A549 (cell line): Measurements from ENCODE around the gene PPP6R3. TPM values are rescaled to one million over a fixed set of nuclear protein-coding genes. Genes with fewer than 3 reads are reported as not detected.

ENCODE experiments used
- ATAC-seq, 2 experiments: fragments of 200-7000 bp in 1 of 2; fragments of >200 bp in 1 of 2; cut with Nextera tagmentation in 1 of 2; cut with Tn5 transposase in 1 of 2; 3 replicates each; pipeline versions ENCODE4 v1.8.0 to v1.9.1; 2018 to 2020; ENCODE audit warnings: mild to moderate bottlenecking in 1 of 2, moderate library complexity in 1 of 2
- CTCF ChIA-PET: fragments of 300-600 bp; sonication (Branson Sonifier 250); formaldehyde crosslinking; extraction: SDS; loops from one replicate; lab custom pipeline; 2021; ENCODE audit warnings: antibody characterized with exemption, inconsistent platforms; lab: Yijun Ruan, JAX
- POLR2A ChIA-PET: fragments of 350-600 bp; formaldehyde crosslinking; extraction: SDS; loops from one replicate; lab custom pipeline; 2021; ENCODE audit warnings: antibody characterized with exemption, inconsistent platforms; lab: Yijun Ruan, JAX
- DNase-seq, 2 experiments: peaks; one replicate each; pipeline versions ENCODE4 v3.0.0 to v3.0.0-alpha.2; 2011 to 2016; ENCODE audit warnings: low read depth in 1 of 2, low spot score in 1 of 2
- FAIRE-seq: peaks from 2 replicates; lab custom pipeline; 2011; peaks lifted over from hg19 to GRCh38; lab: Jason Lieb, UNC
- H3K27ac ChIP-seq, 2 experiments: fragments of >200 bp; sonication (Bioruptor Twin); formaldehyde crosslinking; 3 replicates each; pipeline ENCODE4 v1.5.1; 2016 to 2017
- H3K4me1 ChIP-seq: fragments of >200 bp; sonication (Bioruptor Twin); formaldehyde crosslinking; 3 replicates; pipeline ENCODE4 v1.6.1; 2016
- H3K4me2 ChIP-seq: fragments of >200 bp; sonication (Bioruptor Twin); formaldehyde crosslinking; 3 replicates; pipeline ENCODE4 v1.6.1; 2016
- H3K4me3 ChIP-seq: fragments of >200 bp; sonication (Bioruptor Twin); formaldehyde crosslinking; 3 replicates; pipeline ENCODE4 v1.5.1; 2016
- H3K9me3 ChIP-seq: fragments of >200 bp; sonication (Bioruptor Twin); formaldehyde crosslinking; 3 replicates; pipeline ENCODE4 v1.6.1; 2016
- BHLHE40 ChIP-seq: IDR thresholded peaks from 2 replicates; pipeline ENCODE4 v1.6.1; 2012; ENCODE audit warnings: low read depth, low read length, inconsistent platforms
- CBX8 ChIP-seq: fragments of 200-600 bp; sonication (generic); IDR thresholded peaks from 2 replicates; pipeline ENCODE4 v1.6.1; 2016
- CHD2 ChIP-seq: fragments of 150-350 bp; IDR thresholded peaks from 2 replicates; pipeline ENCODE4 v1.6.1; 2014; ENCODE audit warnings: low read length; ENCODE audit not compliant: partially characterized antibody
- EHF ChIP-seq: fragments of 250-450 bp; sonication (Bioruptor Pico); IDR thresholded peaks from 2 replicates; pipeline ENCODE4 v1.5.0; 2020; ENCODE audit warnings: mild to moderate bottlenecking
- EHMT2 ChIP-seq: fragments of 200-600 bp; sonication (generic); IDR thresholded peaks from 2 replicates; pipeline ENCODE4 v1.6.1; 2016; ENCODE audit warnings: antibody characterized with exemption, low read depth, mild to moderate bottlenecking, moderate library complexity
- EP300 ChIP-seq, 2 experiments: fragments of >200 bp; sonication (Bioruptor Twin); formaldehyde crosslinking; IDR thresholded peaks; 2 replicates in 1 of 2; 3 replicates in 1 of 2; pipeline ENCODE4 v1.6.1; 2016 to 2017
- HEYL ChIP-seq: fragments of 250-450 bp; sonication (Bioruptor Pico); IDR thresholded peaks from 2 replicates; pipeline ENCODE4 v1.8.0; 2021; ENCODE audit warnings: mild to moderate bottlenecking, moderate library complexity
- JUN ChIP-seq, 2 experiments: fragments of >200 bp; sonication (Bioruptor Twin); formaldehyde crosslinking; IDR thresholded peaks; 2 replicates in 1 of 2; 3 replicates in 1 of 2; pipeline ENCODE4 v1.6.1; 2016 to 2017
- KDM1A ChIP-seq: fragments of 200-600 bp; sonication (generic); IDR thresholded peaks from 2 replicates; pipeline ENCODE4 v1.6.1; 2016; ENCODE audit warnings: low read depth, mild to moderate bottlenecking
- MAFK ChIP-seq: fragments of 450-650 bp; IDR thresholded peaks from 2 replicates; pipeline ENCODE4 v1.6.1; 2014; ENCODE audit not compliant: partially characterized antibody
- NFE2L2 ChIP-seq: fragments of 150-350 bp; conservative IDR thresholded peaks from 2 replicates; pipeline ENCODE4 v1.6.1; 2014; ENCODE audit warnings: low read length
- NR3C1 ChIP-seq: fragments of >200 bp; sonication (Bioruptor Twin); formaldehyde crosslinking; IDR thresholded peaks from 3 replicates; pipeline ENCODE4 v1.6.1; 2017
- POLR2AphosphoS2 ChIP-seq: conservative IDR thresholded peaks from 2 replicates; pipeline ENCODE4 v1.6.1; 2012; ENCODE audit warnings: low read length, improper control_type of control experiment, inconsistent platforms
- RARB ChIP-seq: fragments of 250-450 bp; sonication (Bioruptor Pico); IDR thresholded peaks from 2 replicates; pipeline ENCODE4 v1.8.0; 2021; ENCODE audit warnings: mild to moderate bottlenecking, moderate library complexity
- RCOR1 ChIP-seq: fragments of 150-350 bp; IDR thresholded peaks from 2 replicates; pipeline ENCODE4 v1.6.1; 2014; ENCODE audit warnings: antibody characterized with exemption, low read length, low read depth
- RFX5 ChIP-seq: fragments of 450-650 bp; IDR thresholded peaks from 2 replicates; pipeline ENCODE4 v1.7.1; 2014; ENCODE audit warnings: antibody characterized with exemption, mild to moderate bottlenecking, moderate library complexity
- RNF2 ChIP-seq: fragments of 200-600 bp; sonication (generic); IDR thresholded peaks from 2 replicates; pipeline ENCODE4 v1.6.1; 2016; ENCODE audit warnings: low read depth, mild to moderate bottlenecking, antibody characterized with exemption, moderate library complexity, borderline replicate concordance
- SREBF2 ChIP-seq: fragments of 450-650 bp; IDR thresholded peaks from 2 replicates; pipeline ENCODE4 v1.6.1; 2014; ENCODE audit warnings: mild to moderate bottlenecking, moderate library complexity
- TP53 ChIP-seq: fragments of 250-450 bp; sonication (Bioruptor Pico); IDR thresholded peaks from 2 replicates; pipeline ENCODE4 v1.5.0; 2021; ENCODE audit warnings: mild to moderate bottlenecking, moderate library complexity
- ZC3H11A ChIP-seq: fragments of 450-650 bp; IDR thresholded peaks from 2 replicates; pipeline ENCODE4 v1.6.1; 2014; ENCODE audit warnings: antibody characterized with exemption, mild to moderate bottlenecking
- ZFP36 ChIP-seq: fragments of 450-650 bp; IDR thresholded peaks from 2 replicates; pipeline ENCODE4 v1.6.1; 2014; ENCODE audit warnings: borderline replicate concordance; ENCODE audit not compliant: partially characterized antibody
- WGBS: methylation state at CpG from one replicate; pipeline ENCODE4 v1.1.6; 2017; ENCODE audit errors: missing lambda C conversion rate; 5-methylcytosine and 5-hydroxymethylcytosine counted together
- polyA plus RNA-seq, 4 experiments: library from polyadenylated mRNA; depleted of rRNA in 3 of 4; stranded (reverse); fragments of >200 nt; fragmentation: RNase III in 1 of 4; extraction: RNeasy Plus Mini Kit Qiagen cat#74134 plus additional on column Dnase treatment in 1 of 4; gene quantifications; 2 replicates in 3 of 4; 3 replicates in 1 of 4; pipeline ENCODE4 v1.2.3, GENCODE V29; 2011 to 2017
- TF ChIP-seq, protein P1 (sequence below): fragments of >200 bp; sonication (Bioruptor Twin); formaldehyde crosslinking; IDR thresholded peaks from 3 replicates; pipeline ENCODE4 v1.6.1; 2016
- TF ChIP-seq, protein P2 (sequence below): fragments of >200 bp; sonication (Bioruptor Twin); formaldehyde crosslinking; IDR thresholded peaks from 2 replicates; pipeline ENCODE4 v1.6.1; 2016
- TF ChIP-seq, protein P3 (sequence below): IDR thresholded peaks from 2 replicates; pipeline ENCODE4 v1.6.1; 2012
- TF ChIP-seq, protein P4 (sequence below): fragments of 150-350 bp; IDR thresholded peaks from 2 replicates; pipeline ENCODE4 v1.6.1; 2014; ENCODE audit warnings: low read depth, mild to moderate bottlenecking, low read length
- TF ChIP-seq, protein P5 (sequence below): fragments of 200-600 bp; sonication (generic); IDR thresholded peaks from 2 replicates; pipeline ENCODE4 v1.6.1; 2016; ENCODE audit warnings: antibody characterized with exemption, mild to moderate bottlenecking, moderate library complexity

The PPP6R3 gene
- polyA plus RNA-seq, 2 of the 4 experiments (the other 2 are of a cell fraction), result 69.7 to 114 TPM

DNA sequence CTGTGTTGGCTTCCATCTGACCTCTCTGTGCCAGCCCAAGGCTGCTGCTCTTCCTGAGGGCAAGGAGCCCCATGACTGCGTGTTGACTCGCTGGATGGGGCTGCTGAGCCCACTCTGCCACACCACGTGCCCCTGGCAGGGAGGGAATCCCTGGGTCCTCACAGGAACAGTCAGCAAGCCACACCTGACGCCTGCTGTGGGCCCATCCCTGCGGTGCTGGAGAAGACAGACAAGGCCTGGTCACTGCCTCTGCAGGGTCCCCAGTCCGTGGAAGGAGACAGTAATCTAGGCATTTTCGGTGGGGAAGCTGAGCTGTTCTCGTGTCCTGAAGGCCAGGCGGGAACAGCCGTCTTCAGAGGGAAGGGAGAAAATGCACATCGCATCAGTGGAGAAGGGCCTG lies 10.6 kb upstream of the PPP6R3 start:
- Histone ChIP-seq H3K4me2 (no peak overlapping the region), H3K4me3 (no peak overlapping the region), H3K9me3 (no peaks in the 10 kb centered on the region), H3K27ac (no peak overlapping the region), H3K4me1 (no peaks in the 10 kb centered on the region)
- ChIA-PET CTCF (interaction anchor here (0.8 to 1.7 kb wide), 4 partner anchors 9 to 240 kb away, joined by 3 to 5 read pairs (median 4); no protein-coding TSS in a partner anchor), POLR2A (interaction anchor here (1.2 kb wide), 1 partner anchor 10 kb away, joined by 9 read pairs; no protein-coding TSS in a partner anchor)
- 94% methylated on average over 8 of the region's 11 CpGs for WGBS
- no peak for ATAC-seq
- TF ChIP-seq CHD2 (no peak), EP300 (IDR thresholded peaks at IDR 0.05) (no peak), RFX5 (no peak), ZC3H11A (no peak), EHF (no peak), EHMT2 (no peak)
- TF ChIP-seq, protein P1, sequence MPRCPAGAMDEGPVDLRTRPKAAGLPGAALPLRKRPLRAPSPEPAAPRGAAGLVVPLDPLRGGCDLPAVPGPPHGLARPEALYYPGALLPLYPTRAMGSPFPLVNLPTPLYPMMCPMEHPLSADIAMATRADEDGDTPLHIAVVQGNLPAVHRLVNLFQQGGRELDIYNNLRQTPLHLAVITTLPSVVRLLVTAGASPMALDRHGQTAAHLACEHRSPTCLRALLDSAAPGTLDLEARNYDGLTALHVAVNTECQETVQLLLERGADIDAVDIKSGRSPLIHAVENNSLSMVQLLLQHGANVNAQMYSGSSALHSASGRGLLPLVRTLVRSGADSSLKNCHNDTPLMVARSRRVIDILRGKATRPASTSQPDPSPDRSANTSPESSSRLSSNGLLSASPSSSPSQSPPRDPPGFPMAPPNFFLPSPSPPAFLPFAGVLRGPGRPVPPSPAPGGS, result no peak
- DNase-seq, result no peak
- no peak for FAIRE-seq

DNA sequence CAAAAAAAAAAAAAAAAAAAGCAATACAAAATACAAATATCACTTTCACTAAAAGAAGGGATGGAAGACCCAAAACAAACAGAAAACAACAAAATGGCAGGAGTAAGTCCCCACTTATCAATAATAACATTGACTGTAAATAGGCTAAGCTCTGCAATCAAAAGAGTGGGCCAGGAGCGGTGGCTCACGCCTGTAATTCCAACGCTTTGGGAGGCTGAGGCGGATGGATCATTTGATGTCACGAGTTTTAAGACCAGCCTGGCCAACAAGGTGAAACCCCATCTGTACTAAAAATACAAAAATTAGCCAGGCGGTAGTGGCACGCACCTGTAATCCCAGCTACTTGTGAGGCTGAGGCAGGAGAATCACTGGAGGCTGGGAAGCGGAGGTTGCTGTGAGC lies 9.8 kb upstream of the PPP6R3 start:
- CTCF ChIA-PET, result interaction anchor here (0.7 to 1.2 kb wide), 2 partner anchors 10 to 193 kb away, joined by 3 to 4 read pairs; no protein-coding TSS in a partner anchor
- DNase-seq (no peak), ATAC-seq (no peak), FAIRE-seq (no peak)
- no peak overlapping the region for H3K27ac ChIP-seq
- H3K4me1 ChIP-seq, result no peaks in the 10 kb centered on the region
- no peak for TF ChIP-seq MAFK
- TF ChIP-seq CBX8, result no peak
- no peak for TF ChIP-seq POLR2AphosphoS2
- no peak for TF ChIP-seq NR3C1
- TF ChIP-seq, protein P2, sequence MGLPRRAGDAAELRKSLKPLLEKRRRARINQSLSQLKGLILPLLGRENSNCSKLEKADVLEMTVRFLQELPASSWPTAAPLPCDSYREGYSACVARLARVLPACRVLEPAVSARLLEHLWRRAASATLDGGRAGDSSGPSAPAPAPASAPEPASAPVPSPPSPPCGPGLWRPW, result no peak
- TF ChIP-seq RFX5, result no peak
- no peak for TF ChIP-seq RNF2
- no peak for TF ChIP-seq BHLHE40
- no peak for TF ChIP-seq HEYL (CRISPR knock-in tag)
- TF ChIP-seq RCOR1, result no peak
- POLR2A ChIA-PET, result interaction anchor here (1.2 kb wide), 1 partner anchor 9 kb away, joined by 9 read pairs; no protein-coding TSS in a partner anchor
- WGBS, result 95% methylated on average over 8 of the region's 8 CpGs
- no peaks in the 10 kb centered on the region for H3K9me3 ChIP-seq
- H3K4me2 ChIP-seq, result no peak overlapping the region
- H3K4me3 ChIP-seq, result no peak overlapping the region

DNA sequence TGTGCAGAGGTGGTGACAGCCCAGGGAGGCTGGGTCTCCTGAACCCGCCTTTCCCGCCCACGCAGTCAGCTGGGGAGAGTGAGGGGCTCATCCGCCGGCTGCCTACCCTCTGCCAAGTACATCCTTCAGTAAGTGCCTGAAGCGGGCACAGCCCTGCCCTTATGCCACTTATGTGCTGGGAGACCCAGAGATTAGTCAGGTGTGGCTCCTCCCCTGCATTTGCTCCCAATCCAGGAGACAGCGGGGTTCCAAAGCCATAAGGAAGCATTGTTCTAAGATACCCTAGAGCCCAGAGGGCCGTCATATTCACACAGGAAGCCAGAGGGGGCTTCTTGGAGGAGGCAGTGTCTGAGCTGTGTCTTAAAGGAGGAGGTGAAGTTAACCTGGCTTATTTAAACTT lies 5.8 kb upstream of the PPP6R3 start:
- Histone ChIP-seq H3K4me3 (no peak overlapping the region), H3K4me2 (no peak overlapping the region), H3K9me3 (no peaks in the 10 kb centered on the region), H3K4me1 (no peaks in the 10 kb centered on the region; the same call in 2 of the 3 replicates), H3K27ac (no peak overlapping the region)
- POLR2A ChIA-PET, result no interaction called here
- WGBS, result 87% methylated on average over 8 of the region's 8 CpGs
- FAIRE-seq, result no peak
- DNase-seq, result no peak
- TF ChIP-seq SREBF2, result no peak
- no peak for TF ChIP-seq TP53 (CRISPR knock-in tag)
- TF ChIP-seq, protein P3, sequence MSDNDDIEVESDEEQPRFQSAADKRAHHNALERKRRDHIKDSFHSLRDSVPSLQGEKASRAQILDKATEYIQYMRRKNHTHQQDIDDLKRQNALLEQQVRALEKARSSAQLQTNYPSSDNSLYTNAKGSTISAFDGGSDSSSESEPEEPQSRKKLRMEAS, result no peak
- TF ChIP-seq RFX5, result no peak
- no peak for TF ChIP-seq RARB (CRISPR knock-in tag)
- no peak; a peak in 1 of 6 replicates for ATAC-seq
- CTCF ChIA-PET, result interaction anchor here (0.7 kb wide), 1 partner anchor 198 kb away, joined by 3 read pairs; no protein-coding TSS in a partner anchor

DNA sequence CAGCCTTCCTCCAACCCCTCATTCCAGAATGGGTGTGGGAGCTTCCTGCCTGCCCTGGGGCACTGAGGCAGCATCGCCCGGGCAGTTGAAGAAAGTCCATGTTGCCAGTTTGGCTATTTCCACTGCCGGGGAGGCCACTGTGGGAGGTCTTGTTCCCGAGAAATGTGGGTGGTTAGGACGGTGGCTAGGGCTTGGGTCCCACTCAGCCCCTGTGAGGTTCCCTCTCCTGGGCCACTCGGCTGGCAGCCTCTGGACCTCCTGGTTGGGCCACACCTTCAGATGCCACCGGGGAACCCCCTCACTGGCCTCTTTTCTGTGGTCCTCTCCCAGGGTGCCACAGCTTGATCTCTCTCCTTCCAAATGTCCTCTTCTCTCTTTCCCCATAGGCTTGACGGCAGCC lies 5.1 kb upstream of the PPP6R3 start:
- WGBS, result 58% methylated on average over 8 of the region's 8 CpGs
- CTCF ChIA-PET, result interaction anchor here (0.7 kb wide), 1 partner anchor 198 kb away, joined by 3 read pairs; no protein-coding TSS in a partner anchor
- Histone ChIP-seq H3K27ac (no peak overlapping the region), H3K9me3 (no peaks in the 10 kb centered on the region), H3K4me2 (no peak overlapping the region), H3K4me1 (no peaks in the 10 kb centered on the region; the same call in 2 of the 3 replicates), H3K4me3 (no peak overlapping the region)
- POLR2A ChIA-PET, result no interaction called here
- FAIRE-seq (no peak), DNase-seq (no peak), ATAC-seq (no peak)
- TF ChIP-seq NFE2L2 (no peak), RCOR1 (no peak), CBX8 (no peak), ZFP36 (no peak), ZC3H11A (no peak), KDM1A (no peak), JUN (IDR thresholded peaks at IDR 0.05) (no peak)
- TF ChIP-seq, protein P4, sequence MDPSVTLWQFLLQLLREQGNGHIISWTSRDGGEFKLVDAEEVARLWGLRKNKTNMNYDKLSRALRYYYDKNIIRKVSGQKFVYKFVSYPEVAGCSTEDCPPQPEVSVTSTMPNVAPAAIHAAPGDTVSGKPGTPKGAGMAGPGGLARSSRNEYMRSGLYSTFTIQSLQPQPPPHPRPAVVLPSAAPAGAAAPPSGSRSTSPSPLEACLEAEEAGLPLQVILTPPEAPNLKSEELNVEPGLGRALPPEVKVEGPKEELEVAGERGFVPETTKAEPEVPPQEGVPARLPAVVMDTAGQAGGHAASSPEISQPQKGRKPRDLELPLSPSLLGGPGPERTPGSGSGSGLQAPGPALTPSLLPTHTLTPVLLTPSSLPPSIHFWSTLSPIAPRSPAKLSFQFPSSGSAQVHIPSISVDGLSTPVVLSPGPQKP, result no peak
- TF ChIP-seq, protein P5, sequence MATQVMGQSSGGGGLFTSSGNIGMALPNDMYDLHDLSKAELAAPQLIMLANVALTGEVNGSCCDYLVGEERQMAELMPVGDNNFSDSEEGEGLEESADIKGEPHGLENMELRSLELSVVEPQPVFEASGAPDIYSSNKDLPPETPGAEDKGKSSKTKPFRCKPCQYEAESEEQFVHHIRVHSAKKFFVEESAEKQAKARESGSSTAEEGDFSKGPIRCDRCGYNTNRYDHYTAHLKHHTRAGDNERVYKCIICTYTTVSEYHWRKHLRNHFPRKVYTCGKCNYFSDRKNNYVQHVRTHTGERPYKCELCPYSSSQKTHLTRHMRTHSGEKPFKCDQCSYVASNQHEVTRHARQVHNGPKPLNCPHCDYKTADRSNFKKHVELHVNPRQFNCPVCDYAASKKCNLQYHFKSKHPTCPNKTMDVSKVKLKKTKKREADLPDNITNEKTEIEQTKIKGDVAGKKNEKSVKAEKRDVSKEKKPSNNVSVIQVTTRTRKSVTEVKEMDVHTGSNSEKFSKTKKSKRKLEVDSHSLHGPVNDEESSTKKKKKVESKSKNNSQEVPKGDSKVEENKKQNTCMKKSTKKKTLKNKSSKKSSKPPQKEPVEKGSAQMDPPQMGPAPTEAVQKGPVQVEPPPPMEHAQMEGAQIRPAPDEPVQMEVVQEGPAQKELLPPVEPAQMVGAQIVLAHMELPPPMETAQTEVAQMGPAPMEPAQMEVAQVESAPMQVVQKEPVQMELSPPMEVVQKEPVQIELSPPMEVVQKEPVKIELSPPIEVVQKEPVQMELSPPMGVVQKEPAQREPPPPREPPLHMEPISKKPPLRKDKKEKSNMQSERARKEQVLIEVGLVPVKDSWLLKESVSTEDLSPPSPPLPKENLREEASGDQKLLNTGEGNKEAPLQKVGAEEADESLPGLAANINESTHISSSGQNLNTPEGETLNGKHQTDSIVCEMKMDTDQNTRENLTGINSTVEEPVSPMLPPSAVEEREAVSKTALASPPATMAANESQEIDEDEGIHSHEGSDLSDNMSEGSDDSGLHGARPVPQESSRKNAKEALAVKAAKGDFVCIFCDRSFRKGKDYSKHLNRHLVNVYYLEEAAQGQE, result no peak
